ENCODE results near the gene C2CD2L.
"Not testable (repeated sequence)": the region's sequence is repeated elsewhere in the genome, so short reads cannot be mapped to it uniquely, and the experiment has no call there.

C2CD2L gene

DNA sequence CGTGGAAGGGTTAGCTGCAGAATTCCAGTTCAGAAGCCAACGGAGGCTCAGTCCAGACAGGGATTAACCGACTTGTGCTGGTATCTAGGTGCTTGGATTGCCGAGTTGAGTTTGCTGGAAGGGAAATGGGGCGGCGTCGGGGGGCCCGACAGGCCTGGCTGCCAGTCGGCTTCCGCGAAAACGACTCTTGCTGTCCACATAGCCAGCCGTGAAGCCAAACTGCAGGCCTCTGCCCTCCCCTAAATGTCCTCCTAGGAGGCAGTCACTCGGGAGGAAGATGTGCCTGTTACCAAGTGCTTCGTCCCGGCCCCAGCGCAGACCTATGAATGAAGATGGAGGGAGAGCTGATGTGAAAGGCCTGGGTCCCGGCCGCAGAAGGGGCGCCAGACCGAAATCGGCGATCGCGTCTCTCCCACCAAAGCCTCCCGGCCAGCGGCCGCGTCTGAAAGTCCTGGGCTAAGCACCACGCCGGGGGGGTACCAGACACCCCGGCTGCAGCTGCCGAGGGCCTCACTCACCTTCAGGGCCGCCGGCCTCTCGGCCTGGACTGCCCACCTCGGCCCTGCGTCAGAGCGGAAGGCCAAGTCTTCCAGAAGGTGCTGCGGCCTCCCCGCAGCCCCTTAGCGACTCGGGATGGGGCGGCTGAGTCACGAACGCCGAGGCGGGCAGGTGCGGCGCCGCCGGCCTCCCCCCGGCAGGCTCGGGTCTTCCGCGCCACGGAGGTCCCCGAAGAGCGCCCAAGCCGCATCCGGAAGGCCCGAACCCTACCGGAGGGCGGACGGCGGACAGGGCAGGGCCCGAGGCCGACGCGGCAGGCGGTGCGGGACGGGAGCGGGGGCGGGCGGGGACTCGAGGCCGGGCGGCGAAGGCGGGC lies 13.0 kb upstream of the C2CD2L start:
- no peak for DNase-seq

DNA sequence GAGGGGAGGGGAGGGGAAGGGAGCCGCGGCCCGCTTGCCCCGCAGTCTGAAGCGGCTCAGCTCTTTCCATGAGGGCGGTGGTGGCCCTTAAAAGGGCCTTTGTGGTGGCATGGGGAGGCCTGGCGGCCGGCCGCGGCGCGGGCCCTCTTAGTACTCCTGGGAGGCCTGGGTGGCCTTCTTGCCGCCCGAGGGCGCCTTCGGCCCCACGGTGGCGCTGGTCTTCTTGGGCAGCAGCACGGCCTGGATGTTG lies 12.4 kb upstream of the C2CD2L start:
- no peak for DNase-seq

DNA sequence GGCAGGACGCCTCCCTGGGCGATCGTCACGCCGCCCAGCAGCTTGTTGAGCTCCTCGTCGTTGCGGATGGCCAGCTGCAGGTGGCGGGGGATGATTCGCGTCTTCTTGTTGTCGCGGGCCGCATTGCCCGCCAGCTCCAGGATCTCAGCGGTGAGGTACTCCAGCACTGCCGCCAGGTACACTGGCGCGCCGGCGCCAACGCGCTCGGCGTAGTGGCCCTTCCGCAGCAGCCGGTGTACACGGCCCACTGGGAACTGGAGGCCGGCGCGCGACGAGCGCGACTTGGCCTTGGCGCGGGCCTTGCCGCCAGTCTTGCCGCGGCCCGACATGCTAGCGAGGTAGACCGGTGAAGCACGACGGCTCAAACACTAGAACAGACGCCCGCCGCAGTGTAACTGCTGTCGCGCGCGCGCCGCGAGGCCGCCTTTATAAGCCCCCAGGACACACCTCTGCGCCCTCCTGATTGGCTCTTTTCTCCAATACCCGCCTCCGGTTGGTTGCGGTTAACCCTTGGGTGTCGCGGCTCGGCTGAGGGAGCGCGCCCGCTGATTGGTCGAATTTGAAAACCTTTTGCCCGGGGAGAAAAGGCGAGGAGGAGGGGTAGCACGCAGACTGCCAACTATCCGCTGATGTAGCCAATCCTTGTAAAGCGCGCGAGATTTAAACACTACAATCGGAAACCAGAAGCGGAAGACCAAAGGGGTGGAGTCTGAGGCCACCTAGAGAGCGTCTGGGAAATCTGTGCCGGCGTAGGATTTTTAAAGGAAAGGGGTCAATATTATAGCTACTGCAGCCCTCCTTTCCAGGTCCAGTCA lies 11.9 kb upstream of the C2CD2L start:
- DNase-seq: peak; percentile 94

DNA sequence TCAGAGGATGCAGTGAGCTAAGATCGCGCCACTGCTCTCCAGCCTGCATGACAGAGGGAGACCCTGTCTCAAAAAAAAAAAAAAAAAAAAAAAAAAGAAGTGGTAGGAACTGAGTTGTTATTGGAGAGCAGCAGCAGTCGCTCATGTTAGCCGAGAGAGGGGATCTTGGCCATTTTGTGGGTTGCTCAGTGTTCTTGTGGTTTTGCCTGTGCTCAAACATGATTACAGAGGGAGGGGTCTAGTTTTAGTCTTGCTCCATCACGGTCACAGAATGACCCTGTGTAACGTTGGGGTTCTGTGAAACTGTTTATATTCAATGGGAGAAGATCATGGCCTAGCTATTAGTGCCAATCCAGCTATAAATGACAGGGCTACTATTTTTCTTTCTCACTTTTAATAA lies 7.4 kb upstream of the C2CD2L start:
- DNase-seq: no peak

DNA sequence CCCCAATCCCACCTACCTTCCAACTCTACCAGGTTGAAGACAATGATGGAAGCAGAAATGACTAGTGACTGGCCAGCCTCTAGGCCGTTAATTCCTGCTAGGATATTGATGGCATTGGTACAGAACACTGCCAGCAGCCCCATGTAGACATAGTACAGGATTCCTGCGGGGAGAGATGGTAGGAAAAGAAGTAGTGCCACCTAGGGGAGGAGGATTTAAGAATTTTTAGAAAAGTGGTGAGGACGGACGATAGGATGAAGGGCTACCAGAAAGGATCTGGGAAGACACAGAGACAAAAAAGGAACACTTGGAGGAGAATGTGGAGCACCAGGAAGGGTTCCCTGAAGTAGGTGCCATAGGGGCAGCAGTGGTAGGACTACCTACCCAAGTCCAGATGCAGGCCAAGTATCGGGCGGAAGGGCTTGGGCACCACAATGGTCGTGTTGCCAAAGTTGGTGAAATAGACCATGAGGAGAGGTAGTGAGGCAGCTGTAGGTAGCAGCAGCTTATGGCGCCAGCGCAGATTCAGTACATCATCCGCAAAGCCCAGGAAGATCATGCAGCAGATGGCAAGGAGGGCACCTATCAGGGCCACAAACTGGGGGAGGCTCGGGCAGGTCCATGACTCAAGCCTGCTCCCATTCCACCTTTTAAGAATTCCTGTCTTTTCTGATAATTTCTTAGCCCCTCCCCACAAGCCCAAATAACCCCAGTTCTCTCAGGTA lies 6.7 kb upstream of the C2CD2L start:
- peak; percentile 65 for DNase-seq

DNA sequence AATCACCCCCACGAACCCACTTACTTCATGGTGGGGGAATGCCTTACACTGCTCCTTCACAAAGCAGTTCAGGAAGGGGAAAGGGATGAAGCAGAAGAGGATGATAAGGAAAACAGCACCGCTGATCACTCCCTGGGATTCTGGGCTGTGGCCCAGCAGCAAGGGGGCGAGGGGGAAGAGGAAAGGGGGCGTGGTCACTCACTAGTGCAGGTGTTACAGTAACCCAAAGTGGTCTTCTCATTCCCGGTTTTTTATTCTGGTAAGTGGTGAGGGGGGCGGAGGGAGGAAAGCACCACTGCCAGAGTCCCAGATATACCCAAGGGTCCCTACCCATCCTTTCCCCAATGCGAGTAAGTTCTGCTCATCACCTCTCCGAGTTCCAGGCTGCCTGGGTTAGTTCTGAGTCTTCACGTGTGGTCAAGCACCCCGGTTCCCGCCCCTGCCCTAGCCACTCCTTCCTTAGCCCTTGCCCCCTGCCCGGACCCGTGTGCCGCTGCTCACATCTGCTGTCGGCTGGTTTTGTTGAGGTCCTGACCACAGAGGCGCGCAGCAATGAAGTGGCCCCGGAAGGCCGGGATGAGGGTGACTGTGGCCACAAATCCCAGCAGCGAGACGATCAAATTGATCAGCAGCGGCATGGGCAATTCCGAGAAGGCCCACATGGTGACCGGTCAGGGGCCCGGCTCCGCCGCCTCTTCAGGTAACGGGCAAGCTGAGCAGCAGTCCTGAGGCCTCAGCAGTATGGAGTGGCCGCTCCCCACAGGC lies 6.0 kb upstream of the C2CD2L start:
- no peak for DNase-seq

DNA sequence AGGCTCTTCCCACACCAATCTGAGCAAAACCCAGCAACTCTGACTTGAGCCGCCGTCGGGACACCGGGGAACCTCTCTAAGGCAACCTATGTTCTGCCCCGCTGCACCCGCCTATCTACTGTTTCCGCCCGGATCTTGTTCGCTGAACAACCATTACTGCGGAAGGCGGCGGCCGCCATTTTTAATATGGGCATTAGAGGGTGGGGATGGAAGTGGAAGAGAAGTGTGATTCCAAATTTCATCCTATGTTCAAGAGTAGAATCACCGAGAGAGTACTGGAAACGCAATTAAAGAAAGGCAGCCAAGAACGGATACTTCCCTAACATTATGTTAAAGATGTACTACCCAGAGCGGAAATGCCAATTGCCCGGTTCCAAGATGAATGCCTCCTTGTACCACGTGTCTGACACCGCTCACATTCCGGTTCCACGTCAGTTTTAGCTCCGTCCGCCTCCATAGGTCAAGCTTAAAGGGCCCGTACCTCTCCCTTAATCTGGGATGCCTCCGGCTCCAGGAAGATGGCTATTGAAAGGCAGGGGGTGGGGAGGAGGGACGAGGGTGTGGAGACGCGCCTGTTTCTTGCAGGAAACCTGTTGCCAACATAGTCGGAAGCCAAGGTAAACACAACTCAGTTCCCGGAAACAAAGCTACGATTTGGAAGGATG lies 5.3 kb upstream of the C2CD2L start, which contains the start of gene DPAGT1:
Gene DPAGT1, minus strand, starts transcription at position 95 of the 665 bp plus-strand sequence. CDS start 198 bp downstream, outside the sequence.
- DNase-seq: peak; percentile 84

DNA sequence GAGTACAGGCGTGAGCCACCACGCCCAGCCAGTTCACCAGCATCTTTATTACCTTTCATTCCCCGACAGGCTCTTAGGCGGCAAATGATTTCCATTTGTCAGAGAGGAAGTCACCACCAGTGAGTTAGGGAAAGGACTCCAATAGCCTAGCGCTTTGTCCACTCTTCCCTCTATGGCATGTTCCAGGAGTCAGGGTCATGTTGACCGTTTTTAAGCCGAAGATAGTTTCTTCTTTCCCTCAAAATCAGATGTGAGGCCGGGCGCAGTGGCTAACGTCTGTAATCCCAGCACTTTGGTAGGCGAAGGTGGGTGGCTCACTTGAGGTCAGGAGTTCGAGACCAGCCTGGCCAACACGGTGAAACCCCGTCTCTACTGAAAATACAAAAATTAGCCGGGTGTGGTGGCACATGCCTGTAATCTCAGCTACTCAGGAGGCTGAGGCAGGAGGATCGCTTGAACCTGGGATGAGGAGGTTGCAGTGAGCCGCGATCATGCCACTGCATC lies 3.9 kb upstream of the C2CD2L start:
- DNase-seq: not testable (repeated sequence)

DNA sequence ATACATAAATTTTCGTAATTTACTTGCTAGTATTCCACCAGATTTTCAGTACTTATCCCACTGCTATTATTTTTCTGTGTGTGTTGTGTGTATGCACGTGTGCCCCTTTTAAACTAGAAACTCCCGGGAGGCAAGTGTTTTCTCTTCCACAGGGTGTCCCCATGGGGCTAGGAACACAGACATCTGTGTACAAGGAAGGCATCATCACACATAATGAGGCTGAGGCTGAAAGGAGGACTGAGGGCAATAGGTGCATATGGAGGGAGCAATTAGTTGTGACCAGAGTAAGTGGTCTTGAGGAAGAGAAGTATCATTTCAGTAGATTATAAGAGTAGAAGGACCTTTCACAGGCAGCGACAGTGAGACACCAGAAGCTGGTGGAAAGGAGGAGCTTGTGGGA lies 3.4 kb upstream of the C2CD2L start:
- no peak for DNase-seq

DNA sequence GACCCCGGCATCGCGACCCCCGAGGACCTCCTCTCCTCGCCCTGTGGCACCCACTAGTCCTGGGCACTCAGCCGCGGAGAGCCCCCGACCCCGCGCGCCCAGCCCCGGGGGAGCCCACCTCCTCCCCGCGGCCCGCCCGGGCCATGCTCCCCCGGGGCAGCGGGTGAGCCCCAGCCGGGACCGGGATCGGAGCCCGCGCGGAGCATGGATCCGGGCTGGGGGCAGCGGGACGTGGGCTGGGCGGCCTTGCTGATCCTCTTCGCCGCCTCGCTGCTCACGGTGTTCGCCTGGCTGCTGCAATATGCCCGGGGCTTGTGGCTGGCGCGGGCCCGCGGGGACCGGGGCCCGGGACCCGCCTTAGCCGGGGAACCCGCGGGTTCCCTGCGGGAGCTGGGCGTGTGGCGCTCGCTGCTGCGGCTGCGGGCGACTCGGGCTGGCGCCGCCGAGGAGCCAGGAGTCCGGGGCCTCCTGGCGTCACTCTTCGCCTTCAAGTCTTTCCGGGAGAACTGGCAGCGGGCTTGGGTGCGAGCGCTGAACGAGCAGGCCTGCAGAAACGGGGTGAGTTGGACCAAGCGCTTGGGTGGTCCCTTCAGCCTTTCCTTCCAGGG lies 498 bp downstream of the C2CD2L start:
- peak; percentile 51 for DNase-seq

DNA sequence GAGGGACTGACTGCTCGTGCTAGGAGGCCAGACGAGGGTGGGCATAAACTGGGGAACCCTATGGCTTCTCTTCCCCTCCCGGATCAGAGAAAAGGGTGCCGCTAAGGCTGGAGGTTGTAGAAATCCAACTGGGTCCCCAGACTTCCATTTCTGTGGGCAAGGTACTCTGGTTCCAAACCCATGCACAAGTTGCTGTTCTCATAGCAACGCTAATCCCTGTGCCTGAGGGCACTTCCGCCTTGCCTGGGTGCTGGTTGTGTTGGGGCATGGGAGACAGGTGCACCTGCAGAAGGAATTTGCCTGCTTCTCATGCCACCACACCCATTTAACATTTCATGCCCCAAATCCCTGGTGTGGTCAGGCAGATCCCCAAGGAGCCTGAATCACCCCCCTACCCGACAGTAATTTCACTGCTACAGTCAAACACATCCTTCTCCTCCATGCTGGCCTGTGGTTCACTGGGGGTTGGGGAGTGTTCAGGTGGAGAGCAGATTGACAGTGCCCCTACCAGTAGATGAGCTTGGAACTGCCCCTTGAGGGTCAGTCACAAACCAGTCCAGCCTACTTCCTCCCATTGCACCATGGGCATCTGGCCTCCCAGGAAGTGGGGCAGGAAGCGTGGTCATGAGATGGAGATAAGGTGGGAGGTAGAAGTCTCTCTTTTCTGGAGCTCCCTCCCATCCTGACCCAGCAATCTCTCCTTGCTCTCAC lies 1.2 kb downstream of the C2CD2L start:
- DNase-seq: peak; percentile 72

DNA sequence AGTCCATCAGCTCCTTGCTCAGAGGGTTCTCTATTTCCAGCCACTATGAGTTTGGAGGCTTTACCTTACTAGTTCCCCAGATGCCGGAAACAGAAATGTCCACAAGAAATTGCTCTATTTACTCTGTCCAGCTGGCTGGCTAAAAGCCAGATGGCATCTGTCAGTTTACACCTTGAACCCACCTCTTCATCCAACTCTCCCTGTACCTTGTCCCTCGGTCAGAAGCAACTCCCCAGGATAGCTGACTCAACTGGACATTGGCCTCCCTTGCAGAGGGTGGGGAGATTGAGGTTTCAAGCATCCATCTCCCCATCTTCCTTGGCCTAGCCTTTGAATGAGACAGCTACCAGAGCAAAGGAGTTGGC lies 1.7 kb downstream of the C2CD2L start:
- DNase-seq: no peak

DNA sequence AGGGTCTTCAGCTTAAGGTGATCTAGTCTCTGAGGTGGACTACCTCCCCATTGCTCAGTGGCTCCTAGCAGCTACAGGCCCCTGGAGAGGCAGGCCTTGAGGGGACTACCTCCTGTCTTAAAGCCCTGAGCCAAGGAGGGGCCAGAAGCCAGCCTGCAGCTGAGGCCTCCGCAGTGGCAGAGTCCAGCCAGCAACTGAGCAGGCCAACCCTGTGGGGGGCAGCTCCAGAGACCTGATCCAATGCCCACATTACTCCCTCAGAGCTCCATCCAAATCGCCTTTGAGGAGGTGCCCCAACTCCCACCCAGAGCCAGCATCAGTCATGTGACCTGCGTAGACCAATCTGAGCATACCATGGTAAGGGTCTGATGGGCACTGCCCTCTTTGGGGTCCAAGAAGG lies 2.7 kb downstream of the C2CD2L start:
- DNase-seq: no peak

DNA sequence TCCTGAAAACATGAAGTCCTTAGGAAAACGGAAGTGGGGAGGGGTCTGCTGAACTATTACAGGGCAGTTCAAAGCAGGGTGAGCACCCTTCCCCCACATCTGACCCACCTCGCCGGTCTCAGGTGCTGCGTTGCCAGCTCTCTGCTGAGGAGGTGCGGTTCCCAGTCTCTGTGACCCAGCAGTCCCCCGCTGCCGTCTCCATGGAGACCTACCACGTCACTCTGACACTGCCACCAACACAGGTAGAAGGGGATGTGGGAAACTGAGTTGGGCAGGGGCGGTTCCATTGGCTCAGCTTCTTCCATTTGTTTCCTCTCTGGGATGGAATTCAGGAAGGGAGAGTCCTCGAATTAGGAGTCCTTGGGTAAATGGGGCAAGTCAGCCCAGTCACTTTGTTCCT lies 3.3 kb downstream of the C2CD2L start:
- DNase-seq: no peak

DNA sequence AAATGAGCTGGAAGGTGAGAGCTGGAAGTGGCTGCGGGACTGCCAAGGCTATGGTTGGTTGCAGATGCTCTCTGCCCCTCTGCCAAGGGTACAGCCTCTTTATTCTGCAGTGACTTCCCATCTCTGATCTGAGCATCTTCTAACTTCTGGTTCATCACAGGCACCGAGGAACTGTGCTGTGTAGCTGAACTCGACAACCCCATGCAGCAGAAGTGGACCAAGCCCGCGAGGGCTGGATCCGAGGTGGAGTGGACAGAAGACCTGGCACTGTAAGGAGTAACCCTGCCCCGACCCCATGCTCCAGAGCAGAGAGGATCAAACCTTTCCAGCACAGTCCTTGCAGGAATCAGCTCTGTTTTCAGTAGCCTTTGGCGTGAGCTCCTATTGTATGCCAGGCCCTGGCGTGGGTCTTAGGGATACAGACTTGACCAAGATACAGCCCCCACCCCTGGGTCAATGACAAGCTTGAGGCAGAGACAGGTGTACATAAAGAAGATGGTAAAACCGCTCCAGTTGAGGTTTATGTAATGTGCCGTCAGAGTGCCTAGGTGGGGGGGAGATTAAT lies 4.3 kb downstream of the C2CD2L start:
- DNase-seq: no peak

DNA sequence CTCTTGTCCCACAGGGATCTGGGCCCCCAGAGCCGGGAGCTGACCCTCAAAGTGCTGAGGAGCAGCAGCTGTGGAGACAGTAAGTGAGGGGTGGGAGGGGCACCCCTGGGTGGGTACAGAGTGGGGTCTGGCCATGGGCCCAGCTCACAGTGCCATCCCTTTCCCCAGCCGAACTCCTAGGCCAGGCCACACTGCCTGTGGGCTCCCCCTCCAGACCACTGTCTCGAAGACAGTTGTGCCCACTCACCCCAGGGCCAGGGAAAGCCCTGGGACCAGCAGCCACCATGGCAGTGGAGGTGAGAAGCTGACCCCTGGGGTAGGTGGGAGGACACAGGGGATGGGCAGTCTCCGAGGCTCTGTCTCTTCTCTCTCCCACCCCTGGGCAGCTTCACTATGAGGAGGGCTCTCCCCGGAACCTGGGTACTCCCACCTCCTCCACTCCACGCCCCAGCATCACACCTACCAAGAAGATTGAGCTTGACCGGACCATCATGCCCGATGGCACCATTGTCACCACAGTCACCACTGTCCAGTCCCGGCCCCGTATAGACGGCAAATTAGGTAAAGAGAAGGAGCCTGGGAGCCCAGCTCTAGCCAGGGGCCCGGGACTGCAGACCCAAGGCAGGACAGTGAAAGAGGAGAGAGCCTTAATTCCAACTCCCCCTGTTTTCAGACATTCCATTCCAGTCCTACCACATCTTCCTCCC lies 5.3 kb downstream of the C2CD2L start:
- no peak for DNase-seq

DNA sequence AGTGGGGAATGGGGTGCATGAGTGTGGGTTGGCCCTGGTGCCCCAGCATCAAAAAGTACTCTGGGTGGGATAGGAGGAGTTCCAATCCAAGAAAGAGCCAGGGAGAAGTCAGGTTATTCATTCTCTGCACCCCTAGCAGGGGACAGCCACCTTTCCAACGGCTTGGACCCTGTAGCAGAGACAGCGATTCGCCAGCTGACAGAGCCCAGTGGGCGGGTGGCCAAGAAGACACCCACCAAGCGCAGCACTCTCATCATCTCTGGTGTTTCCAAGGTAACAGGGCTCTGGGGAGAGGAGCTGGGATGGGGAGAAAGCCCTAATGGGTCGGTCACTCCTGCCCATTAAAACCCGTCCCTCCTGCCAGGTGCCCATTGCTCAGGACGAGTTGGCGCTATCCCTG lies 6.6 kb downstream of the C2CD2L start:
- no peak for DNase-seq

DNA sequence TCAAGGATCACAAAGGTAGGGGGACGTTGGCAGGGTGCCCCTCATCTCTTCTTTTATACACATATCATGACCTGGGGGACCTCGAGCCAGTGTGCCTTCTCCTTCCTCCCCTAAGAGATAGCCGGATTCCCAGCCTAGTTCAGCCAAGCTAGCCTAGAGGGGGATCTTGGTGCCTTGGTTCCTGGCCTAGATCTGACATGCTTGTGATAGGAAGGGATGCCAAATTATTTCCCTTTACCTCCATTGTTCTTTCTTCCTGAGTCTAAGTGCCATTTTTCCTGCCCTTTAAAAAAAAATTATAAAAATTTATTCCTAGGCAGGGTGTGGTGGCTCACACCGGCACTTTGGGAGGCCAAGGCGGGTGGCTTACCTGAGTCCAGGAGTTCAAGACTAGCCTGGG lies 7.2 kb downstream of the C2CD2L start:
- DNase-seq: no peak

DNA sequence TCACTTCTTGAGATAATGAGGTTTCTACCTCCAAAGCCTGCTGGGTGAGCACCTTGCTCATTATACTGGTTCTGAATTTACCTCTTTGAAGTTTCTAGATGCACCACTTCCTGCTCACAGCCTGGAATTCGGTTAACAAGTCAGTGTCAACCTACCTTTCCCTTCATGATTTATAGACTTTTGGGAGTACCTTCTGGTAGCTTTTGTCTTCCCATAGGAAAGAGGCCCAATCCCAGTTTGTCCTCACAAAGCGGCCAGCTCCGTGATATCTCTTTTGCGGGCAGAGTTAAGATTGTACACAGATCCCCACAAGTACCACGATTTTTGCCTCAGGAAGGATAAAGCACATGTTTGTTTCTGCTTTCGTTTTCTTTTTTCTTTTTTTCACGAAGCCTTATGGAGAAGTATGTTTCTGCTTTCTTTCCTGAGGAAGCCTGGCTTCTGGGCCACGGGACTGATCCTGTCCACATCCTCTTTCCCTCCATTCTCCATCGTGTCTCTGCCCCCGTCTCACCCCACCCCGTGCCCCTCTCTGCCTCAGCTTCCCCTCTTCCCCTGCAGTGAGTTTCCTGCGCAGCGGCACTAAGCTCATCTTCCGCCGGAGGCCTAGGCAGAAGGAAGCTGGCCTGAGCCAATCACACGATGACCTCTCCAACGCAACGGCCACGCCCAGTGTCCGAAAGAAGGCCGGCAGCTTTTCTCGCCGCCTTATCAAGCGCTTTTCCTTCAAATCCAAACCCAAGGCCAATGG lies 8.5 kb downstream of the C2CD2L start:
- DNase-seq: no peak
